SIG-M5 (cell line): ENCODE data around the gene HOTAIR.

Source experiments
- DNase-seq: peaks from one replicate; lab custom pipeline; 2025; lab: John Stamatoyannopoulos, UW

The HOTAIR gene

GRCh38 chr12:53927220-53928029, 47.3 kb downstream of the HOTAIR start:
- DNase-seq: no peak

GRCh38 chr12:53924521-53925405, 50.0 kb downstream of the HOTAIR start:
- no peak for DNase-seq

DNA sequence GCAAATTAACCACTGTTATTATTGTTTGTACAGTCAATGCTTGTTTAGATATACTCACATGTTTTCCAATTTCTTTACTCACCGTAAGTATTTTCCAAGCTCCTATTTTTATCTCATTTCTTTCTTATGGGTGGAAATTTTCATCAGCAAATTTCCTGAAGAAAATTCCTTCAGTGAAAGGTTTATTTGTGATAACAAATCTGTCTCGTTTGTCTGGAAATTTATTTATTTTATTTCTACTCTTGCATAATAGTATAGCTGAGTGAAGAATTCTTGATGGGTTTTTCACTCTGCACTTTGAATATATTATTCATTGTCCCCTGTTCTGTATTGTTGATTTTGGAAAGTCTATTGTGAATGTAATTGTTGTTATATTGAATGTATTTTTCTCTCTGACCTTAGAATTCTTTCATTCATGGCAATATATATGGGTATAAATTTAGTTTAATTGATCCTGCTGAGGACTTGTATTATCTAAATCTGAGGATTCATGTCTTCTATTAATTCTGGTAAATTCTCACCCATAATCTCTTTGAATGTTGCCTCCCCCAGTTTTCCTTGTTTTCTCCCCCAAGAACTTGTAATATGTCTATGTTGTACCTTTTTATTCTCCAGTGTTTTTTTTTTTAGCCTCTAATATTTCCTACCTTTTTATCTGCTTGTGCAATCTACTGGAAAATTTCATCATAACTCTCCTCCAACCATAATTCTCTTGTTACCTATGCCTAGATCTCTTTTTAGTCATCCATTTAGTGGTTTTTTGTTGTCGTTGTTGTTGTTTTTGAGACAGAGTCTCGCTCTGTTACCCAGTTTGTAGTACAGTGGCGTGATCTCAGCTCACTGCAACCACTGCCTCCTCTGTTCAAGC, 57.7 kb downstream of the HOTAIR start:
- DNase-seq: no peak
